Sigmoid colon (tissue), 7 donors: Measurements from ENCODE around the gene XRCC6. TPM values are rescaled to one million over a fixed set of nuclear protein-coding genes. Genes with fewer than 3 reads are reported as not detected.

ENCODE experiments used
- DNase-seq: peaks from one replicate; pipeline ENCODE4 v3.0.0-alpha.2; 2019
- H3K27ac ChIP-seq, 4 donors: fragments of 200-600 bp; sonication (generic); one replicate each; pipeline ENCODE4 v1.5.1; 2016 to 2019; ENCODE audit warnings: mild to moderate bottlenecking in 1 of 4
- H3K27me3 ChIP-seq, 3 donors: fragments of 200-600 bp; sonication (generic); one replicate each; pipeline ENCODE4 v1.5.1; 2019; ENCODE audit warnings: mild to moderate bottlenecking in 1 of 3
- H3K36me3 ChIP-seq, 4 donors: fragments of 200-600 bp; sonication (generic); one replicate each; pipeline ENCODE4 v1.5.1; 2016 to 2019
- H3K4me1 ChIP-seq, 4 donors: fragments of 200-600 bp; sonication (generic); one replicate each; pipeline ENCODE4 v1.5.1; 2017 to 2019
- H3K4me3 ChIP-seq, 4 donors: fragments of 200-600 bp; sonication (generic); one replicate each; pipeline ENCODE4 v1.5.1; 2017 to 2019; ENCODE audit warnings: mild to moderate bottlenecking in 2 of 4, moderate library complexity in 1 of 4
- H3K9me3 ChIP-seq, 4 donors: fragments of 200-600 bp in 3 of 4; sonication (generic) in 3 of 4; one replicate each; pipeline versions ENCODE4 v1.5.1 to v1.6.1; 2013 to 2019
- EP300 ChIP-seq, 4 donors: sonication (generic); formaldehyde crosslinking; IDR thresholded peaks; one replicate each; pipeline ENCODE4 v1.6.1; 2017; ENCODE audit warnings: antibody characterized with exemption in 4 of 4
- POLR2A ChIP-seq, 2 donors: fragments of 450-650 bp; IDR thresholded peaks; one replicate each; pipeline ENCODE4 v1.6.1; 2016; ENCODE audit warnings: antibody characterized with exemption in 2 of 2, mild to moderate bottlenecking in 2 of 2, moderate library complexity in 2 of 2
- POLR2AphosphoS5 ChIP-seq, 4 donors: sonication (generic); formaldehyde crosslinking; IDR thresholded peaks; one replicate each; pipeline ENCODE4 v1.6.1; 2017; ENCODE audit warnings: antibody characterized with exemption in 4 of 4
- WGBS, 2 donors: extraction: QIAGEN DNeasy Blood & Tissue Kit; methylation state at CpG; one replicate each; pipeline ENCODE4 v1.1.7; 2013; 5-methylcytosine and 5-hydroxymethylcytosine counted together
- intact Hi-C: fragments of 100-400 bp; cut with DNase I; formaldehyde crosslinking; loops from one replicate; pipeline ENCODE4 v1.15.1; 2023
- polyA plus RNA-seq, 3 donors: library from polyadenylated mRNA; stranded (reverse); fragments of 200-250 nt; gene quantifications; one replicate each; pipeline ENCODE4 v1.2.3, GENCODE V29; 2013
- total RNA-seq, 4 donors: library from RNA; depleted of rRNA; stranded (reverse); fragments of >200 nt; gene quantifications; one replicate each; pipeline ENCODE4 v1.1.0, GENCODE V29; 2016
- TF ChIP-seq, protein P1 (sequence below), 4 experiments: fragments of 450-650 bp in 3 of 4; fragments of 200-600 bp in 1 of 4; IDR thresholded peaks; one replicate each; pipeline ENCODE4 v1.5.1; 2016 to 2019; ENCODE audit warnings: antibody characterized with exemption in 4 of 4, mild to moderate bottlenecking in 3 of 4, moderate library complexity in 2 of 4
- donor health status: healthy with polysubstance abuse.
- donor health status: Bipolar disorder and iron deficiency.
- donor health status: healthy.

XRCC6 gene
- total and polyA plus RNA-seq, 7 donors: 141 to 220 (median 190) TPM

DNA sequence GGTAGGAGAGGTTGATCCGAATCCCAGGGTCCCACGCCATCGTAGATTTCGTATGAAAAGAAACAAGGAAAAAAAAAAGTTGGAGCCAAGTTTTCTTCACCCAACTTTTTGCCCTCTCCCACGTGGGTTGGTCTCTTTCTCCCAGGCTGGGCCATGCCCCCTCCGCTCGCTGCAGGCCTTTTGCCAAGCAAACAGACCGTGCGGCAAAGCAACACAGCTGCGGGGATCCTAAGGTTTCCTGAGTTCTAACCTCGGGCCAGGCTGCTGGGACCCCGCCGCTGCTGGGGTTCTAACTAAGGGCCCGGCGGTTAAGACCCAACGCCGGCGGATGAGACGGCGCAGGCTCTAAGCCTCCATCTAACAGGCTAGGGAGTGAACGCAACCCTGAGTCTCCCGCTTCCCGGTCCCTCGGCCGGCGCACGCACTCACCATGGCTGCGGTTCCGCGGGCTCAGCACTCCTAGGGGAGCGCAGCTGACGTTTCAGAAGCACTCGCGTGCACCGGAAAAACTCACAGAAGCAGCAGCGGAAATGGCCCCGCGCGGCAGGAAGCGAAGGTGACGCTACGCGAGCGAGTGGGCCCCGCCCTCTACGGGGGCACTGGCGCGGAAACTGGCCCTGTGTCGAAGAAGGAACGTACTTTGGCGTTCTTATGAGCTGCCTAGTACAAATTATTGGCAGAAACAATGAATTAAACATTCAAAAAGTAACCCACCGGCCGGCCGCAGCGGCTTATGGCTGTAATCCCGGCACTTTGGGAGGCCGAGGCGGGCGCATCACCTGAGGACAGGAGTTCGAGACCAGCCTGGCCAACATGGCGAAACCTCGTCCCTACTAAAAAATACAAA lies 67.5 kb downstream of the XRCC6 start, which contains the start of gene SNU13:
Gene SNU13 (minus strand): TSS at position 503 of the 847 bp plus-strand sequence. CDS start 71 bp downstream, at position 432.
- peak; percentile 97 for DNase-seq
- Histone ChIP-seq H3K9me3 (no peaks in the 10 kb centered on the region), H3K27me3 (no peaks in the 10 kb centered on the region), H3K27ac (peak within 1 kb of the TSS; percentile 88 to 97 (median 94)), H3K36me3 (peaks cover 0 to 6% (median 0%) of the 10 kb centered on the region in 4 donors), H3K4me3 (peak within 1 kb of the TSS; percentile 57 to 81 (median 74)), H3K4me1 (peaks cover 0 to 24% (median 16%) of the 10 kb centered on the region in 4 donors)
- intact Hi-C loops: loop anchor here (10.0 kb wide), 1 partner anchor 386 kb away; the partner anchor contains the start of genes NAGA, PHETA2 and SMDT1
- WGBS, 2 donors: 0% methylated on average over 62 of the region's 62 CpGs
- TF ChIP-seq POLR2AphosphoS5 (IDR thresholded peaks at IDR 0.05): peak; percentile 88 to 96 (median 94)
- TF ChIP-seq POLR2A (IDR thresholded peaks at IDR 0.05): peak; percentile 68 to 85
- peak in 2 of 4 donors; percentile 9 to 58 for TF ChIP-seq EP300 (IDR thresholded peaks at IDR 0.05)
- TF ChIP-seq, protein P1, sequence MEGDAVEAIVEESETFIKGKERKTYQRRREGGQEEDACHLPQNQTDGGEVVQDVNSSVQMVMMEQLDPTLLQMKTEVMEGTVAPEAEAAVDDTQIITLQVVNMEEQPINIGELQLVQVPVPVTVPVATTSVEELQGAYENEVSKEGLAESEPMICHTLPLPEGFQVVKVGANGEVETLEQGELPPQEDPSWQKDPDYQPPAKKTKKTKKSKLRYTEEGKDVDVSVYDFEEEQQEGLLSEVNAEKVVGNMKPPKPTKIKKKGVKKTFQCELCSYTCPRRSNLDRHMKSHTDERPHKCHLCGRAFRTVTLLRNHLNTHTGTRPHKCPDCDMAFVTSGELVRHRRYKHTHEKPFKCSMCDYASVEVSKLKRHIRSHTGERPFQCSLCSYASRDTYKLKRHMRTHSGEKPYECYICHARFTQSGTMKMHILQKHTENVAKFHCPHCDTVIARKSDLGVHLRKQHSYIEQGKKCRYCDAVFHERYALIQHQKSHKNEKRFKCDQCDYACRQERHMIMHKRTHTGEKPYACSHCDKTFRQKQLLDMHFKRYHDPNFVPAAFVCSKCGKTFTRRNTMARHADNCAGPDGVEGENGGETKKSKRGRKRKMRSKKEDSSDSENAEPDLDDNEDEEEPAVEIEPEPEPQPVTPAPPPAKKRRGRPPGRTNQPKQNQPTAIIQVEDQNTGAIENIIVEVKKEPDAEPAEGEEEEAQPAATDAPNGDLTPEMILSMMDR (IDR thresholded peaks at IDR 0.05): peak in 1 of 4 experiments; percentile 18

DNA sequence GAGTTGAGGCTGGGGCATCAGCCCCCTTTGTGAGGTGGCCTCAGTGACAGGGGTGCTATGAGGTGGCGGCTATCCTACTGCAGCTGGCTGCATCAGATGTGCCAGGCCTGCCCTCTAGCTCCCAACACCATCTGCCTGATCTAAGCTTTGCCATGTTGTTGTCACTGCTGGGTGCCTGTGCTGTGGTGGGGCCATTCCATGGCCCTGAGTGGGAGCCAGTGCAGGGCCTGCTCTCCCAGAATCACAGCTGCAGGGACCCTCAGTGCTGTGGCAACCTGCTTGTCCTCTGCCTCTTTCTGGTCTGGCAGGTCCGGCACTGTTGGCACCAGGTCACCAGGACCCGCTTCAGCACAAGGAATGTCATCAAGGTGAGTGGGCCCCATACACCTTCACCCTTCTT lies 69.4 kb downstream of the XRCC6 start:
- intact Hi-C loops: no loop called here
- Histone ChIP-seq H3K4me3 (no peak overlapping the region), H3K9me3 (no peaks in the 10 kb centered on the region), H3K27me3 (no peaks in the 10 kb centered on the region), H3K36me3 (peaks cover 0 to 15% (median 0%) of the 10 kb centered on the region in 4 donors), H3K4me1 (peaks cover 0 to 24% (median 16%) of the 10 kb centered on the region in 4 donors), H3K27ac (no peak overlapping the region)
- 93 to 97% methylated on average over 3 of the region's 3 CpGs for WGBS, 2 donors
- DNase-seq: peak; percentile 54
- TF ChIP-seq, protein P1 (IDR thresholded peaks at IDR 0.05): no peak
- TF ChIP-seq POLR2A (IDR thresholded peaks at IDR 0.05) (no peak), EP300 (IDR thresholded peaks at IDR 0.05) (no peak), POLR2AphosphoS5 (IDR thresholded peaks at IDR 0.05) (no peak)

DNA sequence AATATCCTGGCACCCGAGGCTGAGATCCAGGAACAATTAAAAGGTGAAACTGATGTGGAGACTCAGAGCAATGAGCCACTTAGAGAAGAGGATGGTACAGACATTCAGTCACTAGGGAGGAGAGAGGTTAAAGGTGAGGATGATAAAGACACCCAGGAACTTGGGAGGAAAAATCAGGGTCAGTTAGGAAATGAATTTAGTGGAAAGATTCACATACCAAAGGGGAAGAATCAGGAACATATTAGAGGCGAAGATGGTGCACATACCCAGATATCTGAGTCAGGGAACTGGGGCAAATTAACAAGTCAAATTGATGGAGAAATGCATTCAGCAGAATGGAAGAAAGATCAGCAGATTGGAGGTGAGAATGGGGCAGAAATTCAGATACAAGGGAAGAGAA lies 74.1 kb downstream of the XRCC6 start:
- 84 to 92% methylated on average over 2 of the region's 2 CpGs for WGBS, 2 donors
- DNase-seq: no peak
- H3K27me3 ChIP-seq: no peaks in the 10 kb centered on the region
- H3K27ac ChIP-seq: no peak overlapping the region
- TF ChIP-seq POLR2A (IDR thresholded peaks at IDR 0.05): no peak
- TF ChIP-seq POLR2AphosphoS5 (IDR thresholded peaks at IDR 0.05): no peak
- no peak for TF ChIP-seq EP300 (IDR thresholded peaks at IDR 0.05)
- TF ChIP-seq, protein P1 (IDR thresholded peaks at IDR 0.05): no peak
- intact Hi-C loops: loop anchor here (5.0 kb wide), 2 partner anchors 137 to 162 kb away; partner anchors contain the start of gene SREBF2
- peaks cover 0 to 20% (median 17%) of the 10 kb centered on the region in 4 donors for H3K4me1 ChIP-seq
- H3K4me3 ChIP-seq: no peak overlapping the region
- peaks cover 0 to 15% (median 0%) of the 10 kb centered on the region in 4 donors for H3K36me3 ChIP-seq
- H3K9me3 ChIP-seq: no peaks in the 10 kb centered on the region

DNA sequence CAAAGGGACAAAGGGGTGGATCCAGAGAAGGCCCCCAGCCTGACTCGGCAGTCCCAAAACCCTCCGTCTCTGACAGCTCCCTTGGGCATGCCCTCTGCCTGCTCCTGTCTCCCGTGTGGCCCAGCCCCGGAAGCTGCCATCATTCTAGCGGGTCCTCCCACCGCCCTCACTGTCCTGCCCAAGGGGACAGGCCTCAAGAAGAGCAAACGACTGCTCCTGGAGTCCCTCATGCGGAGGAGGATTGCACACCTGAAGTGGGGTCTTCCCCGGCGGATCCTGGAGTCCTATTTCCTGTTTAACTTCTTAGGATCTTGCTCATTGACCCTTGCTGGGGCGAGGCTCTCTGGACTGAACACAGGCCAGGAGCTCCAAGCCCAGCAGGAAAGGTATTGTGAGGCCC lies 75.6 kb downstream of the XRCC6 start:
- H3K27ac ChIP-seq: peak overlapping the region; percentile 4 to 60 (median 37)
- H3K4me3 ChIP-seq: no peak overlapping the region
- peaks cover 0 to 20% (median 17%) of the 10 kb centered on the region in 4 donors for H3K4me1 ChIP-seq
- H3K27me3 ChIP-seq: no peaks in the 10 kb centered on the region
- peaks cover 0 to 15% (median 0%) of the 10 kb centered on the region in 4 donors for H3K36me3 ChIP-seq
- 63 to 70% methylated on average over 11 of the region's 11 CpGs for WGBS, 2 donors
- TF ChIP-seq POLR2A (IDR thresholded peaks at IDR 0.05) (no peak), EP300 (IDR thresholded peaks at IDR 0.05) (no peak), POLR2AphosphoS5 (IDR thresholded peaks at IDR 0.05) (no peak)
- TF ChIP-seq, protein P1 (IDR thresholded peaks at IDR 0.05): no peak
- intact Hi-C loops: loop anchor here (1.0 to 5.0 kb wide), 3 partner anchors 136 to 245 kb away; partner anchors contain the start of gene SREBF2
- no peaks in the 10 kb centered on the region for H3K9me3 ChIP-seq
- peak; percentile 64 for DNase-seq
